ENCODE data around the gene APOL6. TPM values are rescaled to one million over a fixed set of nuclear protein-coding genes. Genes with fewer than 3 reads are reported as not detected.

APOL6 gene
- total RNA-seq, 1 donor = 39.3 TPM

DNA sequence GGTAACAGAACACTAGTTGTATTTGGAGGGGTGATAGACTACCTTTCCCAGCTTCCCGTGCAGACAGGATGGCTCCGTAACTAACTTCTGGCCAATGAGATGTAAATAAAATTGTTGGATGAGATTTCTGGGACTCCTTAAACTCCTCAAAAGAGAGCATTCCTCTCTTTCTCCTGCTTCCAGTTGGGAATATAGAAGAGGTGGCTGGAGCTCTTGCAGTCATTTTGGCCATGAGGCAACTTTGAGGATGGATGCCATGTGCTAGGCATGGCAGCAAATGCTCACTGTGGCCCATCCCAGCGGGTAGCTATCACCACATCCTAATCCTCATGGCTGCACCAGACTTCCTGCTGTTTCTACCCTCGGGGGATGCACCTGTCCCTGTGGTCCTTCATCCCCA, 38.5 kb upstream of the APOL6 start:
- TF ChIP-seq, protein P1, sequence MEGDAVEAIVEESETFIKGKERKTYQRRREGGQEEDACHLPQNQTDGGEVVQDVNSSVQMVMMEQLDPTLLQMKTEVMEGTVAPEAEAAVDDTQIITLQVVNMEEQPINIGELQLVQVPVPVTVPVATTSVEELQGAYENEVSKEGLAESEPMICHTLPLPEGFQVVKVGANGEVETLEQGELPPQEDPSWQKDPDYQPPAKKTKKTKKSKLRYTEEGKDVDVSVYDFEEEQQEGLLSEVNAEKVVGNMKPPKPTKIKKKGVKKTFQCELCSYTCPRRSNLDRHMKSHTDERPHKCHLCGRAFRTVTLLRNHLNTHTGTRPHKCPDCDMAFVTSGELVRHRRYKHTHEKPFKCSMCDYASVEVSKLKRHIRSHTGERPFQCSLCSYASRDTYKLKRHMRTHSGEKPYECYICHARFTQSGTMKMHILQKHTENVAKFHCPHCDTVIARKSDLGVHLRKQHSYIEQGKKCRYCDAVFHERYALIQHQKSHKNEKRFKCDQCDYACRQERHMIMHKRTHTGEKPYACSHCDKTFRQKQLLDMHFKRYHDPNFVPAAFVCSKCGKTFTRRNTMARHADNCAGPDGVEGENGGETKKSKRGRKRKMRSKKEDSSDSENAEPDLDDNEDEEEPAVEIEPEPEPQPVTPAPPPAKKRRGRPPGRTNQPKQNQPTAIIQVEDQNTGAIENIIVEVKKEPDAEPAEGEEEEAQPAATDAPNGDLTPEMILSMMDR (IDR thresholded peaks at IDR 0.05; ENCODE audit: insufficient read depth, low read depth, low read length) = no peak
- H3K4me3 ChIP-seq (ENCODE audit: low read depth, low read length) = no peak overlapping the region
- DNase-seq (ENCODE audit: low read depth) = no peak

DNA sequence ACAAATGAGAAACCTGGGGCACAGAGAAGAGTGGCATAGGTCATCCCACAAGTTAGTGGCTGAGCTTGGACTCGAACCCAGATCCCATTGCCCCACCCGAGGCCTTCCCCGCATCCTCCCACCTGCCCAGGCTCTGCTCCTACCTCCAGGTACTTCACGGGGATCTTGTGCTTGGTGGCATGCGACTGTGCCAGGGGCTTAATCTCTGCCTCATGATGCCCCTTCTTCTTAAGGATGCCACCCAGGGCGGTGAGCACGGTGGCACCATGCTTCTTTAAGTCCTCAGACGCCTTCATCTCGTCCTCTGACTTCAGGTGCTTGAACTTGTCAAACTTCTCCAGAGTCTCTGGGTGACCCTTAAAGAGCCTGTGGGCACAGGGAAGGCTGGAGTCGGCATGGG, 37.5 kb upstream of the APOL6 start:
- DNase-seq (ENCODE audit: low read depth) = no peak
- H3K4me3 ChIP-seq (ENCODE audit: low read depth, low read length) = no peak overlapping the region
- TF ChIP-seq, protein P1 (IDR thresholded peaks at IDR 0.05; ENCODE audit: insufficient read depth, low read depth, low read length) = no peak

DNA sequence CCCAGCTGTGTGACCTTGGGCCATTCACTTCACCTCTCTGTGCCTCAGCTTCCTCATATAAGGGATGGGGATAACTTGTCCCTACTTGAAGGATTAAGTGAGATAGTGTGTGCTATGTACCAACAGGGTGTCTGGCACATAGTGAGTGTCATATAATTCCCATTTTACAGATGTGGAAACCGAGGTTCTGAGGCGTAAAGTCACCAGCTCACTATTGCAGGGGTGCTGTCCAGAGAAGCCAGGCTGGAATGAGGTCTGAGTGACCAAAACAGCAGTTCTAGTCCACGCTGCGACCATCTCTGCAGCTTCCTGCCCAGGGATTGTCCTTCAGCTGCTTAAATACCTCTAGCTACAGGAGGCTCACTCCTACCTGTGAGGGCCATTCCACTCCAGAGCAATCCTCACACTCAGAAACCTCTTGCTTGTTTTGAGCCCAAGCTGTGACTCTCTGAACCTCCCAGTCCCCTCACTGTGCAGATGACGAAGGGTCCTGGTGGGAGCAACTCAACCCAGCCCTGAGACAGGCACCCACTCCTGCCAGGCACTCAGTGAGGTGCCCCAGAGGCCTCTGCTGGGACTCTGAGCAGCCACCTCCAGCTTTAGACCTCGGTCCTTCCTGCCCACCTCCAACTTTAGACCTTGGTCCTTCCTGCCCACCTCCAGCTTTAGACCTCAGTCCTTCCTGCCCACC, 36.9 kb upstream of the APOL6 start:
- DNase-seq (ENCODE audit: low read depth) = no peak
- no peak overlapping the region for H3K4me3 ChIP-seq (ENCODE audit: low read depth, low read length)
- TF ChIP-seq, protein P1 (IDR thresholded peaks at IDR 0.05; ENCODE audit: insufficient read depth, low read depth, low read length) = no peak

DNA sequence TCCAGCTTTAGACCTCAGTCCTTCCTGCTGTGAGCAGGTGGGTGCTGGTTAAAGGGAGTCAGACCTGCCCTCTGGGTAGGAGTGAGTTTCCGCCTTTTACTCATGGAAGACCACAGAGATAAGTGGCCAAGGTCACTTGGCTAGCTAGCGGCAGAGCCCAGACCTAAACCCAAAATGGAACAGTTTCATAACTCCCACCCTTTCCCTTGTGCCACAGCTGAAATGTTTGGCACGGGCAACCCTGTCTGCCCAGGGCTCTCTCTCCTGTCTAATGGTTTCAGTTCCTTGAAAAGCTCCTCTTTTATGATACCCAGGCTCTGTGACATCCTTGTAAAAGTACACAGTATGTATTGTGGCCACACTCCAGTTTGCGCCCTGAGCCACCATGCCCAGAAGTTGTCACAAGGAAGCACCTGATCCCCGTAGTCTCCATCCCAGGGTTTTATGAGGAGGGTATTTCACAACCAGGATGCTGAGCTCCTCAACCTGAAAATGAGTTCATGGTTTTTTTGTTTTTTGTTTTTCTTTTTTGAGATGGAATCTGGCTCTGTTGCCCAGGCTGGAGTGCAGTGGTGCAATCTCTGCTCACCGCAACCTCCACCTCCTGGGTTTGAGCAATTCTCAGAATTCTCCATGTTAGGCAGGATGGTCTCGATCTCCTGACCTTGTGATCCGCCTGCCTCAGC, 36.2 kb upstream of the APOL6 start:
- no peak overlapping the region for H3K4me3 ChIP-seq (ENCODE audit: low read depth, low read length)
- TF ChIP-seq, protein P1 (IDR thresholded peaks at IDR 0.05; ENCODE audit: insufficient read depth, low read depth, low read length) = no peak
- DNase-seq (ENCODE audit: low read depth) = peak; percentile 49

DNA sequence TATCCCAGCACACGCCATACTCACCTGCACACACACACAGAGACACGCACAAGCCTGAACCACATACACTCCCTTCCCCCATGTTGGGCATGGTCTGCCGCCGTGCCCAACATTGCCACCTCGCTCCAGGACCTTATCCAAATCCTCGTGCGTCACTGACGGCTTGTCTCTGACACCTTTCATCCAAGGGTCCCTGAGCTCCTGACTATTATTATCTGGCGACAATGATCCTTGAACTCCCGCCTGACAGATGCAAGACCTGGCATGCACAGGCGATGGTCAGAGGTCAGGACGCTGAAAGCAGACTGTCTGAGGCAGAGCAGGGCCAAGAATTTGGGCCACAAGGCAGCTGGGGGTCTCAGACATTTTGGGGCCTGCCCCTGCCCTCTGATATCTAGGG, 35.3 kb upstream of the APOL6 start:
- DNase-seq (ENCODE audit: low read depth) = no peak
- TF ChIP-seq, protein P1 (IDR thresholded peaks at IDR 0.05; ENCODE audit: insufficient read depth, low read depth, low read length) = no peak
- H3K4me3 ChIP-seq (ENCODE audit: low read depth, low read length) = no peak overlapping the region

DNA sequence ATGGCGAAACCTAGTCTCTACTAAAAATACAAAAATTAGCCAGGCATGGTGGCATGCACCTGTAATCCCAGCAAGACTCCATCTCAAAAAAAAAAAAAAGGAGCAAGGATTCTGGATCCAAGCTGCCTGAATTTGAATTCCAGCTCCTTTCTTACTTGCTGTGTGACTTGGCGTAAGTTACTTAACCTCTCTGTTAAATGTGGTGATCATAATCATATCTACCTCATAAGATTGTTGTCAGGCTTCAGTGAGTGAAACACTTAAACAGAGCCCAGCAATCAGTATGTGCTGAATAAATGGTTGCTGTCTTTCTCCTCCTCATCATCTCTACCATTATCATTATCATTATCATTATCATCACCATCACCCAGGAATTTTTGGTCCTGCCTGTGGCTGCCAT, 33.8 kb upstream of the APOL6 start:
- DNase-seq (ENCODE audit: low read depth) = no peak
- TF ChIP-seq, protein P1 (IDR thresholded peaks at IDR 0.05; ENCODE audit: insufficient read depth, low read depth, low read length) = no peak
- no peak overlapping the region for H3K4me3 ChIP-seq (ENCODE audit: low read depth, low read length)

Data from fibroblast of villous mesenchyme (primary cell).